ENCODE data around the gene ZNHIT6. TPM values are rescaled to one million over a fixed set of nuclear protein-coding genes. Genes with fewer than 3 reads are reported as not detected.

The ZNHIT6 gene
- total and polyA plus RNA-seq, 2 donors (not counting 1 experiment from before 2014, with no cell fraction given): 6.0 to 16.3 TPM

DNA sequence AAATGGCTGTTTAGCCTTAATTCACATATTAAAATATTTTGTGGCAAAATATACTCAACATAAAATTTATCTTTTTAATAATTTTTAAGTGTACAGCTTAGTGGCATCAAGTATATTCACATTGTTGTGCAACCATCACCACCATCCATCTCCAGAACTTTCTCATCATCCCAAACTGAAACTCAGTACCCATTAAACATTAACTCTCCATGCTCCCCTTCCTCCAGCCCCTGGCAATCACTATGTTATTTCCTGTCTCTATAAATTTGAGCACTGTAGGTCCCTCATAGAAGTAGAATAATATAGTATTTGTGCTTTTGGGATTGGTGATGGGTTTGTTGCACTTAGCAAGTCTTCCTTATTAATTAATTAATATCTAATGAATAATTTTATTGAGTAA, 98.3 kb downstream of the ZNHIT6 start:
- intact Hi-C loops (cut with micrococcal nuclease): no loop called here
- no peaks in the 10 kb centered on the region for H3K4me1 Mint-ChIP-seq
- H2AFZ ChIP-seq (ENCODE audit: insufficient read depth, low read depth, low read length, poor library complexity, severe bottlenecking): no peak overlapping the region
- ChIA-PET POLR2A (no interaction called here), CTCF (no interaction called here)
- TF ChIP-seq, protein P1, sequence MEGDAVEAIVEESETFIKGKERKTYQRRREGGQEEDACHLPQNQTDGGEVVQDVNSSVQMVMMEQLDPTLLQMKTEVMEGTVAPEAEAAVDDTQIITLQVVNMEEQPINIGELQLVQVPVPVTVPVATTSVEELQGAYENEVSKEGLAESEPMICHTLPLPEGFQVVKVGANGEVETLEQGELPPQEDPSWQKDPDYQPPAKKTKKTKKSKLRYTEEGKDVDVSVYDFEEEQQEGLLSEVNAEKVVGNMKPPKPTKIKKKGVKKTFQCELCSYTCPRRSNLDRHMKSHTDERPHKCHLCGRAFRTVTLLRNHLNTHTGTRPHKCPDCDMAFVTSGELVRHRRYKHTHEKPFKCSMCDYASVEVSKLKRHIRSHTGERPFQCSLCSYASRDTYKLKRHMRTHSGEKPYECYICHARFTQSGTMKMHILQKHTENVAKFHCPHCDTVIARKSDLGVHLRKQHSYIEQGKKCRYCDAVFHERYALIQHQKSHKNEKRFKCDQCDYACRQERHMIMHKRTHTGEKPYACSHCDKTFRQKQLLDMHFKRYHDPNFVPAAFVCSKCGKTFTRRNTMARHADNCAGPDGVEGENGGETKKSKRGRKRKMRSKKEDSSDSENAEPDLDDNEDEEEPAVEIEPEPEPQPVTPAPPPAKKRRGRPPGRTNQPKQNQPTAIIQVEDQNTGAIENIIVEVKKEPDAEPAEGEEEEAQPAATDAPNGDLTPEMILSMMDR (IDR thresholded peaks at IDR 0.05): no peak
- no peak overlapping the region for H3K4me3 Mint-ChIP-seq
- no peak overlapping the region for H3K27ac Mint-ChIP-seq
- H3K27me3 ChIP-seq (replicated peaks in 1 of 4; ENCODE audit: control extremely low read depth in 1 of 4, control insufficient read depth in 3 of 4, insufficient read depth in 4 of 4, low read length in 3 of 4): no peaks in the 10 kb centered on the region
- H3K4me1 ChIP-seq (ENCODE audit: control insufficient read depth in 2 of 2, insufficient read depth in 2 of 2, low read length in 2 of 2): no peaks in the 10 kb centered on the region
- ATAC-seq (ENCODE audit: low read depth): no peak
- H3K79me2 ChIP-seq (ENCODE audit: control insufficient read depth, insufficient read depth, low read length): no peaks in the 10 kb centered on the region
- no peak overlapping the region for H3K9ac ChIP-seq (ENCODE audit: low read length)
- H4K20me1 ChIP-seq (ENCODE audit: control insufficient read depth, insufficient read depth, low read length, poor library complexity, severe bottlenecking): no peaks in the 10 kb centered on the region
- no peak for DNase-seq
- no peak overlapping the region for H3K4me2 ChIP-seq (replicated peaks; ENCODE audit: low read depth, low read length, poor library complexity, severe bottlenecking)
- H3K27me3 Mint-ChIP-seq: no peaks in the 10 kb centered on the region
- peaks cover 0 to 2% (median 0%) of the 10 kb centered on the region in 3 donors for H3K9me3 ChIP-seq (ENCODE audit: control extremely low read depth in 1 of 3, control insufficient read depth in 2 of 3, insufficient read depth in 1 of 3, low read length in 2 of 3)
- H3K4me3 ChIP-seq (ENCODE audit: control extremely low read depth in 1 of 5, extremely low read depth in 1 of 5, insufficient read depth in 1 of 5, low read depth in 2 of 5, low read length in 4 of 5): no peak overlapping the region
- H3K9me3 Mint-ChIP-seq (ENCODE audit: insufficient read depth): no peaks in the 10 kb centered on the region
- no peaks in the 10 kb centered on the region for H3K36me3 ChIP-seq (replicated peaks in 1 of 2; ENCODE audit: control extremely low read depth in 1 of 2, control insufficient read depth in 1 of 2, extremely low read depth in 1 of 2, insufficient read depth in 2 of 2, low read length in 1 of 2)
- no peak overlapping the region for H3K27ac ChIP-seq (ENCODE audit: low read length in 2 of 2)

DNA sequence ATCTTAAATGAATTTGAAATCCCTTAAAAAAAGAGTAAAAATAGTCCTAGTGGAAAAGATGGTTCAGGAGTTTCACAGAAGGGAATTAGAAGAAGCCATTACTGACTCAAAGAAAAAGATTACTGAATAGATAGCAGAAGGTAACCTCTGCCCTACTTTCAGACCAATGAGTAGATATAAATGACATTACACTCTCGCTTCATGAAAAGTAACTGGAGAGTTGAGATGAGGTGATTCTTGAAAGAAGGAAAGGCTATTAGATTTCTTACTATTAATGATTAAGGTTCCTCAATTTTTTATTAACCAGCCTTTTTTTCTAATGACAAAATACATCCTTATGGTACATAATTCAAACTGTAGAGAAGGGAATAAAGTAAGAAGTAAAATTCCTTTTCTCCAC, 99.4 kb downstream of the ZNHIT6 start:
- no peaks in the 10 kb centered on the region for H3K27me3 Mint-ChIP-seq
- Histone ChIP-seq H3K9me3 (ENCODE audit: control extremely low read depth in 1 of 3, control insufficient read depth in 2 of 3, insufficient read depth in 1 of 3, low read length in 2 of 3) (no peaks in the 10 kb centered on the region), H3K4me3 (ENCODE audit: control extremely low read depth in 1 of 5, extremely low read depth in 1 of 5, insufficient read depth in 1 of 5, low read depth in 2 of 5, low read length in 4 of 5) (no peak overlapping the region), H3K9ac (ENCODE audit: low read length) (no peak overlapping the region), H3K4me2 (replicated peaks; ENCODE audit: low read depth, low read length, poor library complexity, severe bottlenecking) (no peak overlapping the region), H3K79me2 (ENCODE audit: control insufficient read depth, insufficient read depth, low read length) (no peaks in the 10 kb centered on the region), H3K27me3 (replicated peaks in 1 of 4; ENCODE audit: control extremely low read depth in 1 of 4, control insufficient read depth in 3 of 4, insufficient read depth in 4 of 4, low read length in 3 of 4) (no peaks in the 10 kb centered on the region), H3K36me3 (replicated peaks in 1 of 2; ENCODE audit: control extremely low read depth in 1 of 2, control insufficient read depth in 1 of 2, extremely low read depth in 1 of 2, insufficient read depth in 2 of 2, low read length in 1 of 2) (no peaks in the 10 kb centered on the region), H3K4me1 (ENCODE audit: control insufficient read depth in 2 of 2, insufficient read depth in 2 of 2, low read length in 2 of 2) (no peaks in the 10 kb centered on the region), H2AFZ (ENCODE audit: insufficient read depth, low read depth, low read length, poor library complexity, severe bottlenecking) (no peak overlapping the region), H3K27ac (ENCODE audit: low read length in 2 of 2) (no peak overlapping the region), H4K20me1 (ENCODE audit: control insufficient read depth, insufficient read depth, low read length, poor library complexity, severe bottlenecking) (no peaks in the 10 kb centered on the region)
- intact Hi-C loops (cut with micrococcal nuclease): no loop called here
- no peaks in the 10 kb centered on the region for H3K9me3 Mint-ChIP-seq (ENCODE audit: insufficient read depth)
- ATAC-seq (ENCODE audit: low read depth) (no peak), DNase-seq (no peak)
- ChIA-PET POLR2A (no interaction called here), CTCF (no interaction called here)
- no peaks in the 10 kb centered on the region for H3K4me1 Mint-ChIP-seq
- WGBS (ENCODE audit: insufficient coverage): no CpG with 5 or more reads among the region's 1 CpG
- H3K27ac Mint-ChIP-seq: no peak overlapping the region
- no peak overlapping the region for H3K4me3 Mint-ChIP-seq
- TF ChIP-seq, protein P1 (IDR thresholded peaks at IDR 0.05): no peak
- TF ChIP-seq EZH2 (IDR thresholded peaks at IDR 0.05; ENCODE audit: borderline replicate concordance, insufficient read depth, low read depth, low read length, poor library complexity, severe bottlenecking): no peak

All from B cell (primary cell).